ENCODE measurements around the gene GALNTL6. TPM values are rescaled to one million over a fixed set of nuclear protein-coding genes. Genes with fewer than 3 reads are reported as not detected.

GALNTL6 gene
- total and polyA plus RNA-seq, 7 experiments from 2014 or later, result not detected

- H3K4me1 Mint-ChIP-seq, result no peaks in the 10 kb centered on the region
- no peaks in the 10 kb centered on the region for H3K36me3 Mint-ChIP-seq
- no peaks in the 10 kb centered on the region for H3K27me3 Mint-ChIP-seq
- H3K27ac Mint-ChIP-seq, result no peak overlapping the region
- ChIA-PET CTCF (no interaction called here), POLR2A (no interaction called here)
- no peaks in the 10 kb centered on the region for H3K27me3 ChIP-seq (ENCODE audit: control insufficient read depth in 2 of 2, insufficient read depth in 2 of 2, low read length in 2 of 2)
- H3K27ac ChIP-seq (ENCODE audit: low read depth, low read length), result no peak overlapping the region
- no peaks in the 10 kb centered on the region for H3K36me3 ChIP-seq (ENCODE audit: control insufficient read depth in 2 of 3, insufficient read depth in 3 of 3, low read length in 3 of 3)
- H3K4me3 ChIP-seq (ENCODE audit: low read length), result no peak overlapping the region
- no peak for ATAC-seq
- H3K9me3 ChIP-seq (ENCODE audit: control insufficient read depth in 2 of 3, low read length in 3 of 3), result no peaks in the 10 kb centered on the region
- H3K9me3 Mint-ChIP-seq, result peaks cover 0 to 10% (median 3%) of the 10 kb centered on the region in 11 donors
- intact Hi-C loops (cut with micrococcal nuclease), result no loop called here
- no peak overlapping the region for H3K4me3 Mint-ChIP-seq
- DNase-seq, result no peak
- no peaks in the 10 kb centered on the region for H3K4me1 ChIP-seq (ENCODE audit: control insufficient read depth in 2 of 2, insufficient read depth in 2 of 2, low read length in 2 of 2)
These were observed 107.7 kb downstream of the GALNTL6 start for GRCh38 chr4:171920901-171921300.

- Histone ChIP-seq H3K36me3 (ENCODE audit: control insufficient read depth in 2 of 3, insufficient read depth in 3 of 3, low read length in 3 of 3) (no peaks in the 10 kb centered on the region), H3K4me3 (ENCODE audit: low read length) (no peak overlapping the region), H3K27ac (ENCODE audit: low read depth, low read length) (no peak overlapping the region), H3K4me1 (ENCODE audit: control insufficient read depth in 2 of 2, insufficient read depth in 2 of 2, low read length in 2 of 2) (no peaks in the 10 kb centered on the region), H3K27me3 (ENCODE audit: control insufficient read depth in 2 of 2, insufficient read depth in 2 of 2, low read length in 2 of 2) (no peaks in the 10 kb centered on the region), H3K9me3 (ENCODE audit: control insufficient read depth in 2 of 3, low read length in 3 of 3) (no peaks in the 10 kb centered on the region)
- Mint-ChIP-seq H3K9me3 (peaks cover 0 to 7% (median 1%) of the 10 kb centered on the region in 11 donors), H3K27me3 (no peaks in the 10 kb centered on the region), H3K27ac (no peak overlapping the region), H3K36me3 (no peaks in the 10 kb centered on the region), H3K4me3 (no peak overlapping the region), H3K4me1 (no peaks in the 10 kb centered on the region)
- intact Hi-C loops (cut with micrococcal nuclease), result no loop called here
- ChIA-PET CTCF (no interaction called here), POLR2A (no interaction called here)
- DNase-seq (no peak), ATAC-seq (no peak)
These were observed 111.7 kb downstream of the GALNTL6 start for GRCh38 chr4:171924746-171925376.

DNA sequence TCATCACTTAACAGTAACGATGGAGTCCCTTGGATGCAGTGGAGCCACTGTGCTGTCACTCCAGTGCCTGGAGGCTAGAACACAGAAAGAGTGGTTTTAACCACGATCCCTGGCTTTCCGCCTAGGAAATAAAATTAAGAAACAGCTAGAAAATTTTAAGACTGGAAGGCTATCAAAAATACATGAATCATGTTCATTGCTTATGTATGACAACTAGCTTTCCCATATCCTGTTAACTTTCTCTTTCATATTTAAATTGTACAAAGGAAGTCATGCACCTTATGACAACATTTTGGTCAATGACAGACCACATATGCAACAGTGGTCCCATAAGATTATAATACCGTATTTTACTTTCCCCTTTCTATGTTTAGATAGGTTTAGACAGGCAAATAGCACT is 115.1 kb downstream of the GALNTL6 start:
- intact Hi-C loops (cut with micrococcal nuclease), result no loop called here
- Histone ChIP-seq H3K4me3 (ENCODE audit: low read length) (no peak overlapping the region), H3K27me3 (ENCODE audit: control insufficient read depth in 2 of 2, insufficient read depth in 2 of 2, low read length in 2 of 2) (no peaks in the 10 kb centered on the region), H3K36me3 (ENCODE audit: control insufficient read depth in 2 of 3, insufficient read depth in 3 of 3, low read length in 3 of 3) (no peaks in the 10 kb centered on the region), H3K27ac (ENCODE audit: low read depth, low read length) (no peak overlapping the region), H3K4me1 (ENCODE audit: control insufficient read depth in 2 of 2, insufficient read depth in 2 of 2, low read length in 2 of 2) (no peaks in the 10 kb centered on the region), H3K9me3 (ENCODE audit: control insufficient read depth in 2 of 3, low read length in 3 of 3) (no peaks in the 10 kb centered on the region)
- no peaks in the 10 kb centered on the region for H3K4me1 Mint-ChIP-seq
- CTCF ChIA-PET, result no interaction called here
- ATAC-seq, result no peak
- no peaks in the 10 kb centered on the region for H3K27me3 Mint-ChIP-seq
- no peak for DNase-seq
- POLR2A ChIA-PET, result no interaction called here
- H3K36me3 Mint-ChIP-seq, result no peaks in the 10 kb centered on the region
- peaks cover 0 to 11% (median 2%) of the 10 kb centered on the region in 11 donors for H3K9me3 Mint-ChIP-seq
- H3K4me3 Mint-ChIP-seq, result no peak overlapping the region
- no peak overlapping the region for H3K27ac Mint-ChIP-seq

- Mint-ChIP-seq H3K27ac (no peak overlapping the region), H3K27me3 (no peaks in the 10 kb centered on the region), H3K4me3 (no peak overlapping the region), H3K9me3 (peaks cover 0 to 11% (median 2%) of the 10 kb centered on the region in 11 donors), H3K36me3 (no peaks in the 10 kb centered on the region), H3K4me1 (no peaks in the 10 kb centered on the region)
- ATAC-seq, result no peak
- Histone ChIP-seq H3K9me3 (ENCODE audit: control insufficient read depth in 2 of 3, low read length in 3 of 3) (no peaks in the 10 kb centered on the region), H3K27ac (ENCODE audit: low read depth, low read length) (no peak overlapping the region), H3K36me3 (ENCODE audit: control insufficient read depth in 2 of 3, insufficient read depth in 3 of 3, low read length in 3 of 3) (no peaks in the 10 kb centered on the region), H3K27me3 (ENCODE audit: control insufficient read depth in 2 of 2, insufficient read depth in 2 of 2, low read length in 2 of 2) (no peaks in the 10 kb centered on the region), H3K4me3 (ENCODE audit: low read length) (no peak overlapping the region), H3K4me1 (ENCODE audit: control insufficient read depth in 2 of 2, insufficient read depth in 2 of 2, low read length in 2 of 2) (no peaks in the 10 kb centered on the region)
- ChIA-PET POLR2A (no interaction called here), CTCF (no interaction called here)
- intact Hi-C loops (cut with micrococcal nuclease), result no loop called here
- no peak for DNase-seq
These were observed 116.3 kb downstream of the GALNTL6 start for GRCh38 chr4:171929477-171929876.

DNA sequence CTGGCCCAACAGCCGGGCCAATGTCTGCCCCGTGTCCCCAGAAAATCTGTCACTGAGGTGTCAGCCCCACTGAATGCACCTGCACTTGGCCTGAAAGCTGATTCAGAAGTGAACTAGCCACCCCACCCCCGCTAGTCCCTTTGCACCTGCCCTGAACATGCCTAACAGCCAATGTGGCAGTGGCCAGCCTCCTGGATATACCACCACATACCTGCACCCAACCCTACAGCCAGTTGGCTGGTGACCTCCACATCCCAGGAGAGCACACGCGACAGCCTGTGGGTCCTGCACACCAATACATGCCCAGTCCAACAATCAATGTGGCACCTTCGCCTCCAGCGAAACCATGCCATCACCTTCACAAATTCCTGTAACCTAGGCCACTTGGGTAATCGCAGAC is 116.7 kb downstream of the GALNTL6 start:
- H3K4me3 Mint-ChIP-seq, result no peak overlapping the region
- intact Hi-C loops (cut with micrococcal nuclease), result no loop called here
- POLR2A ChIA-PET, result no interaction called here
- Histone ChIP-seq H3K4me3 (ENCODE audit: low read length) (no peak overlapping the region), H3K4me1 (ENCODE audit: control insufficient read depth in 2 of 2, insufficient read depth in 2 of 2, low read length in 2 of 2) (no peaks in the 10 kb centered on the region), H3K9me3 (ENCODE audit: control insufficient read depth in 2 of 3, low read length in 3 of 3) (no peaks in the 10 kb centered on the region), H3K36me3 (ENCODE audit: control insufficient read depth in 2 of 3, insufficient read depth in 3 of 3, low read length in 3 of 3) (no peaks in the 10 kb centered on the region), H3K27me3 (ENCODE audit: control insufficient read depth in 2 of 2, insufficient read depth in 2 of 2, low read length in 2 of 2) (no peaks in the 10 kb centered on the region), H3K27ac (ENCODE audit: low read depth, low read length) (no peak overlapping the region)
- no peak for ATAC-seq
- H3K4me1 Mint-ChIP-seq, result no peaks in the 10 kb centered on the region
- H3K36me3 Mint-ChIP-seq, result no peaks in the 10 kb centered on the region
- no peak overlapping the region for H3K27ac Mint-ChIP-seq
- H3K27me3 Mint-ChIP-seq, result no peaks in the 10 kb centered on the region
- CTCF ChIA-PET, result no interaction called here
- no peak for DNase-seq
- H3K9me3 Mint-ChIP-seq, result peaks cover 0 to 11% (median 2%) of the 10 kb centered on the region in 11 donors

GRCh38 chr4:171932238-171932637 is 119.0 kb downstream of the GALNTL6 start:
- H3K27ac ChIP-seq (ENCODE audit: low read depth, low read length), result no peak overlapping the region
- DNase-seq (no peak), ATAC-seq (no peak)
- H3K36me3 ChIP-seq (ENCODE audit: control insufficient read depth in 2 of 3, insufficient read depth in 3 of 3, low read length in 3 of 3), result no peaks in the 10 kb centered on the region
- intact Hi-C loops (cut with micrococcal nuclease), result no loop called here
- Mint-ChIP-seq H3K4me3 (no peak overlapping the region), H3K4me1 (no peaks in the 10 kb centered on the region), H3K36me3 (no peaks in the 10 kb centered on the region), H3K9me3 (peaks cover 0 to 11% (median 3%) of the 10 kb centered on the region in 11 donors), H3K27ac (no peak overlapping the region), H3K27me3 (no peaks in the 10 kb centered on the region)
- ChIA-PET POLR2A (no interaction called here), CTCF (no interaction called here)
- no peaks in the 10 kb centered on the region for H3K9me3 ChIP-seq (ENCODE audit: control insufficient read depth in 2 of 3, low read length in 3 of 3)
- H3K4me3 ChIP-seq (ENCODE audit: low read length), result no peak overlapping the region
- H3K4me1 ChIP-seq (ENCODE audit: control insufficient read depth in 2 of 2, insufficient read depth in 2 of 2, low read length in 2 of 2), result no peaks in the 10 kb centered on the region
- no peaks in the 10 kb centered on the region for H3K27me3 ChIP-seq (ENCODE audit: control insufficient read depth in 2 of 2, insufficient read depth in 2 of 2, low read length in 2 of 2)

DNA sequence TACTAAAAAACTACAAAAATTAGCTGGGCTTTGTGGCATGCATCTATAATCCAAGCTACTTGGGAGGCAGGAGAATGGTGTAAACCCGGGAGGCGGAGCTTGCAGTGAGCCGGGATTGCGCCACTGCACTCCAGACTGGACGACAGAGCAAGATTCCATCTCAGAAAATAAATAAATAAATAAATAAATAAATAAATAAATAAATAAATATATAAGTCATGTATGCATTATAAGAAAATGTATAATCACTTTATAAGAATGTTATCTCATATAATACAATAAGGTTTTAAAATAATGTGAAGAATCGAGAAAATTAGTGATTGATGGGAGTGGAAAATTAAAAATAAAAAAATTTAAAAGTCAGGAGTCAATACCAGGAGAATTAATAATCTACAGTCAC is 127.5 kb downstream of the GALNTL6 start:
- intact Hi-C loops (cut with micrococcal nuclease), result no loop called here
- ATAC-seq, result no peak
- DNase-seq, result no peak
- no peaks in the 10 kb centered on the region for H3K36me3 ChIP-seq (ENCODE audit: control insufficient read depth in 2 of 3, insufficient read depth in 3 of 3, low read length in 3 of 3)
- no peak overlapping the region for H3K4me3 Mint-ChIP-seq
- H3K27me3 ChIP-seq (ENCODE audit: control insufficient read depth in 2 of 2, insufficient read depth in 2 of 2, low read length in 2 of 2), result no peaks in the 10 kb centered on the region
- H3K9me3 ChIP-seq (ENCODE audit: control insufficient read depth in 2 of 3, low read length in 3 of 3), result no peaks in the 10 kb centered on the region
- no peak overlapping the region for H3K4me3 ChIP-seq (ENCODE audit: low read length)
- no peaks in the 10 kb centered on the region for H3K27me3 Mint-ChIP-seq
- ChIA-PET POLR2A (no interaction called here), CTCF (no interaction called here)
- no peaks in the 10 kb centered on the region for H3K4me1 ChIP-seq (ENCODE audit: control insufficient read depth in 2 of 2, insufficient read depth in 2 of 2, low read length in 2 of 2)
- H3K4me1 Mint-ChIP-seq, result no peaks in the 10 kb centered on the region
- H3K27ac Mint-ChIP-seq, result no peak overlapping the region
- H3K9me3 Mint-ChIP-seq, result peaks cover 0 to 21% (median 0%) of the 10 kb centered on the region in 11 donors
- H3K36me3 Mint-ChIP-seq, result no peaks in the 10 kb centered on the region
- no peak overlapping the region for H3K27ac ChIP-seq (ENCODE audit: low read depth, low read length)

Measured in naive thymus-derived CD4-positive, alpha-beta T cell (primary cell).